Measurements from ENCODE around the gene KANK2.

KANK2 gene

GRCh38 chr19:11197291-11198174, at the start of gene KANK2:
Gene KANK2 (minus strand): TSS chr19:11197545. CDS start chr19:11194511, 3,034 bp downstream.
- Mint-ChIP-seq H3K27ac (no peak within 1 kb of the TSS), H3K4me1 (peaks cover 11% of the 10 kb centered on the region), H3K36me3 (no peaks in the 10 kb centered on the region), H3K4me3 (peak within 1 kb of the TSS; percentile 72), H3K27me3 (peaks cover 39% of the 10 kb centered on the region), H3K9me3 (no peaks in the 10 kb centered on the region)
- peak; percentile 87 for ATAC-seq

- H3K27ac Mint-ChIP-seq: no peak overlapping the region
- no peak overlapping the region for H3K4me3 Mint-ChIP-seq
- H3K4me1 Mint-ChIP-seq: peaks cover 7% of the 10 kb centered on the region
- peaks cover 6% of the 10 kb centered on the region for H3K36me3 Mint-ChIP-seq
- no peaks in the 10 kb centered on the region for H3K9me3 Mint-ChIP-seq
- peaks cover 9% of the 10 kb centered on the region for H3K27me3 Mint-ChIP-seq
- ATAC-seq: no peak
Measured at GRCh38 chr19:11246941-11247340, 49.6 kb upstream of the KANK2 start.

GRCh38 chr19:11244846-11245589, 47.7 kb upstream of the KANK2 start:
- H3K27ac Mint-ChIP-seq: no peak overlapping the region
- no peak overlapping the region for H3K4me3 Mint-ChIP-seq
- H3K4me1 Mint-ChIP-seq: peaks cover 7% of the 10 kb centered on the region
- peaks cover 6% of the 10 kb centered on the region for H3K36me3 Mint-ChIP-seq
- ATAC-seq: no peak
- no peaks in the 10 kb centered on the region for H3K9me3 Mint-ChIP-seq
- peaks cover 9% of the 10 kb centered on the region for H3K27me3 Mint-ChIP-seq

DNA sequence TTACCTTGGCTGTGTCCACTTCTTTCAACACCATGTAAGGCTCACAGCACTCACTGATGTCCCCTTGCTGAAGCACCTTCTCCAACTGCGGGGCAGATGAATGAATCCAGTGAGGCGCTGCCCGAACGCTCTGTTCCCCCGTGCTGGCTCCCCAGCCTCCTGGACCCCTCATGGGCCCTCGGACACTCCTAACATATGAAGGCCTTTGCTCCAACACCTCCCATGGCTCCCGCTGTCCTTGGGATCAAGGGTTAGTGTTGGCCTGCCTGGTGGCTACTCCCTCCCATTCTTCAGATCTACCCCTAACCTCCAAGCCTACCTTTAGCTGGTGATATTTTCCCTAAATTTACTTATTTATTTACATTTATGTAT, 46.4 kb upstream of the KANK2 start:
- H3K9me3 Mint-ChIP-seq: peaks cover 2% of the 10 kb centered on the region
- H3K27ac Mint-ChIP-seq: no peak overlapping the region
- peak overlapping the region; percentile 30 for H3K4me3 Mint-ChIP-seq
- ATAC-seq: no peak
- peaks cover 6% of the 10 kb centered on the region for H3K36me3 Mint-ChIP-seq
- peaks cover 7% of the 10 kb centered on the region for H3K4me1 Mint-ChIP-seq
- H3K27me3 Mint-ChIP-seq: peaks cover 9% of the 10 kb centered on the region

- peaks cover 7% of the 10 kb centered on the region for H3K9me3 Mint-ChIP-seq
- peak overlapping the region; percentile 30 for H3K4me3 Mint-ChIP-seq
- H3K27me3 Mint-ChIP-seq: peaks cover 9% of the 10 kb centered on the region
- no peak overlapping the region for H3K27ac Mint-ChIP-seq
- H3K4me1 Mint-ChIP-seq: peaks cover 7% of the 10 kb centered on the region
- peaks cover 11% of the 10 kb centered on the region for H3K36me3 Mint-ChIP-seq
- ATAC-seq: peak; percentile 90
Measured at GRCh38 chr19:11242864-11243797, 45.8 kb upstream of the KANK2 start.

DNA sequence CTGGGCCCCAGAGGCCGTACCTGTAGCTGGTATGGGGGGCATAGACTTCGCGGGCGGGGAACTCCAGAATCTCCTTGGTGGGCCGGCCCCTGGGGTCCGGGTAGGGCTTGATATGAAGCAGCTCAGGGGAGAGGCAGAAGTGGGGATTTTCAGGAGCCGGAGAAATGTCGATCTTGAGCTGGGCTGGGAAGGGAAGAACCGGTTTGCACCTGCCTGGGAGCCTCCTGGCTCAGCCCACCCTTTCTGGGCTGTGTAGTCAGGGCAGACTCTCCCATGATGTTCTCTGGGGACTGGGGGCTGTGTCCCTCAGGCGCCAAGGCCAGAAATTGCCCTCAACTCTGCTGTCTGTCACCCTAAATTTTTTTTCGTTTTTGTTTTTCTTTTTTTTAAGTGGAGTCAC, 44.7 kb upstream of the KANK2 start:
- peaks cover 16% of the 10 kb centered on the region for H3K36me3 Mint-ChIP-seq
- no peak for ATAC-seq
- H3K4me1 Mint-ChIP-seq: peaks cover 7% of the 10 kb centered on the region
- H3K4me3 Mint-ChIP-seq: no peak overlapping the region
- H3K9me3 Mint-ChIP-seq: peaks cover 12% of the 10 kb centered on the region
- H3K27me3 Mint-ChIP-seq: peaks cover 8% of the 10 kb centered on the region
- H3K27ac Mint-ChIP-seq: no peak overlapping the region

GRCh38 chr19:11240008-11240444, 42.7 kb upstream of the KANK2 start:
- Mint-ChIP-seq H3K9me3 (peaks cover 14% of the 10 kb centered on the region), H3K36me3 (peaks cover 13% of the 10 kb centered on the region), H3K4me1 (peaks cover 7% of the 10 kb centered on the region), H3K4me3 (no peak overlapping the region), H3K27ac (no peak overlapping the region), H3K27me3 (no peaks in the 10 kb centered on the region)
- ATAC-seq: no peak

DNA sequence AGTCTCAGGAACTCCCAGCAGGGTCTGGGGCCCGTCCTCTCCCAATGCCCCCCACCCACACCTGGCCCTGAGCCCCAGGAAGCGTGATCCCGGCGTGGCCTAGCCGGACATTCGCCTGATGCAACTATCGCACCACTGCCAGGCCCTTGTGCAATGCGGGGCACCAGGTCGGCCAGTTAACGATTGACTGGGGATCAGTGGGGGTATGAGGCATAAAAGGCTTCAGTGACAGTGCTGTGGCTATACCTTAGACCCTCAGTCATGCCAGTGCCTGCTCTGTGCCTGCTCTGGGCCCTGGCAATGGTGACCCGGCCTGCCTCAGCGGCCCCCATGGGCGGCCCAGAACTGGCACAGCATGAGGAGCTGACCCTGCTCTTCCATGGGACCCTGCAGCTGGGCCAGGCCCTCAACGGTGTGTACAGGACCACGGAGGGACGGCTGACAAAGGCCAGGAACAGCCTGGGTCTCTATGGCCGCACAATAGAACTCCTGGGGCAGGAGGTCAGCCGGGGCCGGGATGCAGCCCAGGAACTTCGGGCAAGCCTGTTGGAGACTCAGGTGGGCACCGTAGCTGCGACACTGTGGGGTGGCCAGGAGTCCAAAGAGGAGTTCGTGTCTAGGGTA, 42.1 kb upstream of the KANK2 start, which contains the start of gene ANGPTL8:
TSS of gene ANGPTL8 (plus strand) at position 243 of the 624 bp plus-strand sequence. CDS start at position 262, 19 bp downstream.
- no peak within 1 kb of the TSS for H3K4me3 Mint-ChIP-seq
- H3K9me3 Mint-ChIP-seq: peaks cover 14% of the 10 kb centered on the region
- H3K4me1 Mint-ChIP-seq: peaks cover 7% of the 10 kb centered on the region
- ATAC-seq: no peak
- H3K27ac Mint-ChIP-seq: no peak within 1 kb of the TSS
- H3K27me3 Mint-ChIP-seq: no peaks in the 10 kb centered on the region
- peaks cover 13% of the 10 kb centered on the region for H3K36me3 Mint-ChIP-seq

DNA sequence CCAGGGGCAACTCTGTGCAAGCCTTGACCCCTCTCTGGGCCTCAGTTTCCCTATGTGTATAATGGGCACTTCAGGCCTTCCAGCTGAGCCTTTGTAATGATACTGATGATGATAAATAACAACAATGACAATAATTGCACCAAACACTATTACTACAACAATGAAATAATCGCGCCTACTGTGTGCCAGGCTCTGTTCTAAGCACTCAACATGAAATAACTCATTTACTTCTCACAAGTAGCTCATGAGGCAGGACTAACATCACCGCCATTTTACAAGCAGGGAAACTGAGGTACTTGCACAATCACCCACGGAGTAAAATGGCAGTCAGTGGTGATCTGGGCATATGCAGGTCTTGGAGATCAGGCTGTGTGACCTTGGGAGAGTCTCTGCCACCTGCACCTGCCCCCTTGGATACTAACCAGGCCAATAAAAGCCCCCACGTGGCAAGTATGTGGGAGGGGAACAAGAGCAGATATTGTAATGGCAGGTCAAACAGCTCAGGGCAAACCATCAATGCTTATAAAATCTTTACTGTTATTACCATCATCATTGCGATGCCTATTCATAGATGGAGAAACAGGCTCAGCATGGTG, 41.5 kb upstream of the KANK2 start:
- no peak overlapping the region for H3K27ac Mint-ChIP-seq
- no peaks in the 10 kb centered on the region for H3K27me3 Mint-ChIP-seq
- ATAC-seq: no peak
- no peak overlapping the region for H3K4me3 Mint-ChIP-seq
- peaks cover 6% of the 10 kb centered on the region for H3K4me1 Mint-ChIP-seq
- H3K9me3 Mint-ChIP-seq: peaks cover 14% of the 10 kb centered on the region
- peaks cover 13% of the 10 kb centered on the region for H3K36me3 Mint-ChIP-seq

- Mint-ChIP-seq H3K4me3 (no peak overlapping the region), H3K9me3 (peaks cover 14% of the 10 kb centered on the region)
Measured at GRCh38 chr19:11238041-11238440, 40.7 kb upstream of the KANK2 start.

DNA sequence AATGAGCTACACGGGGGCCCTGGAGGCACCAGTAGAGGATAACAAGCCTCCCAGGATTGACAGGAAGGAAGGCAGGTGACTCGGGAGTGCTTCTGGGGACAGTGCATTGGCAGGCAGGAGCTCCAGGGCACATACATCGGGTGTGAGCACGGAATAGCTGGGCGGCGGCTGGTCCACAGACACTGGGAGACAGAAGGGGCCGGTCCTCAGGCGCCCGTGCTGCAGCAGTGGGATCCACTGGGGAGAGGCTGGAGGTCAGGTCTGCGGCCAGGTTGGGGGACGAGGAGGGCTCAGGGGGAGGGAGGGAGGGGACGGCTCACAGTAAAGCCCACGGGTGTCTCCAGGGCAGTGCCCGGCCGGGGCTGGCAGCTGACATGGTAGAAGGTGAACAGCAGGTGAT, 40.0 kb upstream of the KANK2 start:
- Mint-ChIP-seq H3K27ac (no peak overlapping the region), H3K27me3 (no peaks in the 10 kb centered on the region)

More at GRCh38 chr19:11238041-11238440, 40.7 kb upstream of the KANK2 start:
- Mint-ChIP-seq H3K36me3 (peaks cover 13% of the 10 kb centered on the region), H3K27ac (no peak overlapping the region), H3K27me3 (no peaks in the 10 kb centered on the region), H3K4me1 (no peaks in the 10 kb centered on the region)
- ATAC-seq: no peak

DNA sequence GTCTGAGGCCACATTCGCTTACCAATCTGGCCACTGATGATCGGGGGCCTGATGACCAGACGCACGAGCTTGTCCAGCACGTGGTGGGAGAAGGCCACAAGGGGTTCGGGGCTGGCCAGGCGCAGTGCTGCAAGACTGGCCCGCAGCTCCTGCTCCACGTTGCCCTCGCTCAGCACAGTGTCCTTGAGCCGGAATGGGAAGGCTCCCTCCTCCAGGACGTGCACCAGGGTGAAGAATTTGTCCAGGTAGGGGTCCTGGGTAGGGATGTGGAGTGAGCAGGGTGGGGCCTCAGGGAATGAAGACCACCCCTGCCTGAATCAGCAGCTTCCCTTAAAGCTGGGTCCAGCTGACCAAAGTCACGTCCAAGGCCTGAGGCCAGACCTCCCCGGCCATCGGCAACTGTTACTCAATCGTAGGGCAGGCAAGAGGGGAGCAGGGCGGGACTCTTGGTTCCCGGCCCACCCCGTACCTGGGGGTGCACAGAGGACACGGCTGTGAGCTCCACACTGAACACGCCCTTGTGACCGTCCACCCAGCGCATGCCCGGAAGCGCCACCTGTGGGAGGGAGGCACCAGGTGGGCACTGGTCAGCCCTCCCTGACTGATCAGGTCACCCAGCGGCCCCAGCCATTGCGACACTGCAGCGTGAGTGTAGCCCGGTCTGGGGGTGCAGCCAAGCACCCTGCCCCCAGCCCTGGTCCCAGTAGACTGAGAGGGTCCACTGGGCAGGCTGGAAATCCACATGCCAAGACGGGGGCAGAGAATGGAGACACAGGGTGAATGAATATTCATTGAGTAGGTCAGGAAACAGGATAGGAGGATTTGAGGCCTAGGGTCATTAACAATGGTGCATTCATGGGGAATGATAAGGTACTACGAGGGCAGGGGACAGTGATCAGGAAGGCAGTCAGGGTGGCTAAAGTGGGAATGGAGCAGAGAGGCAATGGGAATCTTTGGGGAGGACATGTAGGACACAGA, 39.3 kb upstream of the KANK2 start:
- peaks cover 13% of the 10 kb centered on the region for H3K36me3 Mint-ChIP-seq
- H3K9me3 Mint-ChIP-seq: peaks cover 14% of the 10 kb centered on the region
- H3K27ac Mint-ChIP-seq: no peak overlapping the region
- no peaks in the 10 kb centered on the region for H3K27me3 Mint-ChIP-seq
- no peak for ATAC-seq
- no peaks in the 10 kb centered on the region for H3K4me1 Mint-ChIP-seq
- no peak overlapping the region for H3K4me3 Mint-ChIP-seq

More for the DNA sequence above, 40.0 kb upstream of the KANK2 start:
- H3K4me1 Mint-ChIP-seq: no peaks in the 10 kb centered on the region
- H3K4me3 Mint-ChIP-seq: no peak overlapping the region
- peaks cover 14% of the 10 kb centered on the region for H3K9me3 Mint-ChIP-seq
- peaks cover 13% of the 10 kb centered on the region for H3K36me3 Mint-ChIP-seq
- ATAC-seq: no peak

DNA sequence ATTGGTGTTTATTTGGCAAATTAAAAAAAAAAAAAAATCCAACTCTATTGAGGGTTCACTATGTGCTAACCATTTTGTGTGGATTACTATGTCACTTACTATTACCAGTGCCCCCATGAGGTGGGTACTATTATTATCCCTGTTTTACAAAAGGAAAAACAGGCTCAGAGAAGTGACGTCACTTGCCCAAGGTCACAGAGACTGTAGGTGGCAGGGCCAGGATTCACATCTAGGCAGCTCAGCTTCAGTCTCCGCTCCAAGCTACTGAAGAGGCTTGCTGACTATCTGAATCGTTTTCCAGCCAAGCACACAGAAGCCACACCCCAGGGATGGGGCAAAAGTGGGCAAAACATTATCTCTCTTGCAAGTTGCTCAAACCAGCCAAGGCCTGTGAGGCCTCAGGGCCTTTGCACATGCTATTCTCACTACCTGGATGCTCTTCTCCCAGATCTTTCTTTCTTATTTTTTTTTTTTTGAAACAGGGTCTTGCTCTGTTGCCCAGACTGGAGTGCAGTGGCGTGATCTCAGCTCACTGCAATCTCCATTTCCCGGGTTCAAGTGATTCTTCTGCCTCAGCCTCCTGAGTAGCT, 37.2 kb upstream of the KANK2 start:
- no peak for ATAC-seq
- peaks cover 14% of the 10 kb centered on the region for H3K9me3 Mint-ChIP-seq
- H3K4me1 Mint-ChIP-seq: no peaks in the 10 kb centered on the region
- H3K27ac Mint-ChIP-seq: no peak overlapping the region
- peaks cover 13% of the 10 kb centered on the region for H3K36me3 Mint-ChIP-seq
- no peaks in the 10 kb centered on the region for H3K27me3 Mint-ChIP-seq
- H3K4me3 Mint-ChIP-seq: no peak overlapping the region

Measured in stimulated activated memory B cell treated with anti-CD40 and anti-IgM and Interleukin-4, amounts not matched to agents 10 μg/mL and 1 μg/mL and 100 μg/mL, for 72 hours (primary cell).